AG10803 (cell line): ENCODE results near the gene DIPK1C.

ENCODE experiments used
- DNase-seq: peaks from one replicate; pipeline ENCODE4 v3.0.0; 2010; ENCODE audit warnings: low read depth
- H3K4me3 ChIP-seq: 2 replicates; pipeline ENCODE4 v1.5.1; 2011; ENCODE audit warnings: mild to moderate bottlenecking, low read length, control low read depth
- CTCF ChIP-seq: conservative IDR thresholded peaks from 2 replicates; pipeline ENCODE4 v1.5.1; 2011; ENCODE audit warnings: mild to moderate bottlenecking, low read length, control low read depth, inconsistent platforms

The DIPK1C gene

GRCh38 chr18:74430806-74431571 lies 26.1 kb downstream of the DIPK1C start:
- no peak for DNase-seq
- no peak overlapping the region for H3K4me3 ChIP-seq
- no peak for TF ChIP-seq CTCF

- no peak for DNase-seq
- TF ChIP-seq CTCF = no peak
- no peak overlapping the region for H3K4me3 ChIP-seq
Measured at GRCh38 chr18:74430231-74430630, 26.9 kb downstream of the DIPK1C start.

GRCh38 chr18:74429096-74429495 lies 28.0 kb downstream of the DIPK1C start:
- TF ChIP-seq CTCF = no peak
- no peak overlapping the region for H3K4me3 ChIP-seq
- DNase-seq = no peak

- no peak overlapping the region for H3K4me3 ChIP-seq
- DNase-seq = no peak
- TF ChIP-seq CTCF = no peak
Measured at GRCh38 chr18:74427442-74428112, 29.5 kb downstream of the DIPK1C start.

GRCh38 chr18:74425876-74426275 lies 31.2 kb downstream of the DIPK1C start:
- no peak for DNase-seq
- TF ChIP-seq CTCF = no peak
- H3K4me3 ChIP-seq = no peak overlapping the region

- no peak for TF ChIP-seq CTCF
- no peak for DNase-seq
Measured at GRCh38 chr18:74425161-74425560, 31.9 kb downstream of the DIPK1C start.

GRCh38 chr18:74422541-74422940 lies 34.6 kb downstream of the DIPK1C start:
- no peak for DNase-seq
- no peak for TF ChIP-seq CTCF
- no peak overlapping the region for H3K4me3 ChIP-seq

More at GRCh38 chr18:74425161-74425560, 31.9 kb downstream of the DIPK1C start:
- H3K4me3 ChIP-seq = no peak overlapping the region
